HG03159 (cell line): ENCODE measurements around the gene GRM1.
"Not testable (repeated sequence)": the region's sequence is repeated elsewhere in the genome, so short reads cannot be mapped to it uniquely, and the experiment has no call there.

Experiments
- ATAC-seq: cut with Tn5 transposase; IDR thresholded peaks from one replicate; pipeline ENCODE4 v1.9.1; 2021; ENCODE audit warnings: mild to moderate bottlenecking, moderate library complexity; ENCODE audit not compliant: unreplicated experiment

Gene GRM1

GRCh38 chr6:146189131-146189530 lies 160.3 kb downstream of the GRM1 start:
- ATAC-seq: no peak

DNA sequence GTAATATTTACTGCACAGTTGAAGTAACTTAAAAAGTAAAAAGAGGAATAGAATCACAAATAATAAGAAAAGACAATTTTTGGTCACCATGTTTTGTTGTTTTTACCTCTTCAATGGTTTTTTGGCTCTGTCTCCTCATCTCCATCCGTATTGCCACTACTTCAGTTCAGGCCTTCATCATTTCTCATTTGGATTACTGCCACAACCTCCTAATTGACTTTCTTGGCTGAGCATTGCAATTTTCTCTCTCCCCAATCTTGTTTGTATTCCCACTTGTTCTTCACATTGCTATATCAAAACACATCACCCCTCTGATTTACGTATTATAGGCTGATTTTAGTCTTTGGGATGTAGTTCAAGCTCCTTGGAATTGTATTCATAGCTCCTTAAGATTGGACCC lies 161.7 kb downstream of the GRM1 start:
- no peak for ATAC-seq

DNA sequence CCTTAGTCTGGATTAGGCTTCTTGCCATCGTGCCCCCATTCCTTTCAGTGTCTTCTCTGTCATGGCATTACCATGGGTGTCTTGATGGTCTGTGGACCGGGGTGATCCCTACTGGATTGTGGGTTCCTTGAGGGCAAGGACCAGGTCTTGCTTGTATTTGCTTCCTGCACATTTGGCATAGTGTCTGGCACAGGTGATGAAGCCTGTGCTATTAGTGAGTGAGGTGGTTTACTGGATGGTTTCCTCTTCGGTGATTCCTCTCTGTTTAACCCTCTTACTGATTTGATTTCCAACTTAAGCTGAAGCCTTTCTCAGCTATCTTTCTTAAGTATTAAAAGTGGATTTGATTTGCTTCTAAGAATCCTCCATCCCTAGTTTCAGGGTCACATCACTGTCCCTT lies 162.3 kb downstream of the GRM1 start:
- ATAC-seq: no peak

DNA sequence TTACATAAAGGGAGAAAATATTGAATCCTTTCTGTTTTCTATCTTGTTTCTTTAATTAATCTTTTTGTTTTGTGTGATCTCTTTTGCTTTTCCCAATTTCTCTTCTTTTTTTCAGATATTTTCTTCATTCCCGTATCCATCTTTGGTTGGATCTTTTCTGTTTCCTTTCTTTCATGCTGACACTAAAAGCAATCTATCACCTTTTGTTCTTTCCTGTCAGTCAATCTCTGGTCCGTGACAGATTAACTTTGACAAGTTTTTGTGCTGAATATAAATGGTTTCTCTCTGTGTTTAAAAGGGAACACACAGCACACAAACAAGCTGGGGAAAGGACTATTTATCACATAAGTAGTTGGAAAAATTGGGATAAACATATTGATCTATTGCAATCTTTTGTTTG lies 162.8 kb downstream of the GRM1 start:
- no peak for ATAC-seq

- no peak for ATAC-seq
Observed at GRCh38 chr6:146194434-146194833, 165.6 kb downstream of the GRM1 start.

DNA sequence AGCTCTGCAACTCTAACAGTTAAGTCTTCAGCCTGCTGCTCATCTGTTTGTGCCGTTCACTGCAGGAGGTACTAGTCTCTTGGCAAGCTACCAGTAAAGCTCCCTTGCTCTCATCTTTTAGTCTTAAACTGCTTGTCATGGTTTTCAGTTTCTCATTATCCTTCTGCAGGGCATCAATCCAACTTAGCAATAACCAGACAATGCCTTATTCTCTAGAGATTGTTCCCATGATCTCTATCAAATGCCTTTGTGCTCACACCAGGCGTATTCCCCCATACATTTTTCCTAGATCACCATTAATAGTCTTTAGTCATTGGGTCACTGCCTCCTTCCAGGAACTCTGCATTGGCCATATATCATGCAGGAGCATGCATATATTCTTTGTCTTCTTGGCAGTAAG lies 171.3 kb downstream of the GRM1 start:
- ATAC-seq: no peak

DNA sequence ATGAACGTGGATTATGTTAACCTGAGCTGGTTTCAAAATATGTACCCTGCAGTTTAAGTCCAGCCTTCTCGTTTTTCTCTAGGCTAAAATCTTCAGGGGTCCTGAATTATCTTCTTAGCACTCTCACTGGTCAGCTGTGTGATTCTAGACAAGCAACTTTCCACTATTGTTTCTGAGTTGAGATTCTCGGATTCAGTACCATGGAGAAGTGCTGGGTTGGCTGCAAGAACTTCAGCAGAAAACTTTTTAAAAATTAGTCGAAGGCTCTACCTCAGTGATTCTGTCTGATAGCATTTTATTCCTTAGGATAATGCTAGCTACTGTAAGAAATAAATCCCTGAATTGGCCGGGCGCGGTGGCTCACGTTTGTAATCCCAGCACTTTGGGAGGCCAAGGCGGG lies 173.7 kb downstream of the GRM1 start:
- ATAC-seq: no peak

- ATAC-seq: no peak
Observed at GRCh38 chr6:146209942-146210341, 181.1 kb downstream of the GRM1 start.

DNA sequence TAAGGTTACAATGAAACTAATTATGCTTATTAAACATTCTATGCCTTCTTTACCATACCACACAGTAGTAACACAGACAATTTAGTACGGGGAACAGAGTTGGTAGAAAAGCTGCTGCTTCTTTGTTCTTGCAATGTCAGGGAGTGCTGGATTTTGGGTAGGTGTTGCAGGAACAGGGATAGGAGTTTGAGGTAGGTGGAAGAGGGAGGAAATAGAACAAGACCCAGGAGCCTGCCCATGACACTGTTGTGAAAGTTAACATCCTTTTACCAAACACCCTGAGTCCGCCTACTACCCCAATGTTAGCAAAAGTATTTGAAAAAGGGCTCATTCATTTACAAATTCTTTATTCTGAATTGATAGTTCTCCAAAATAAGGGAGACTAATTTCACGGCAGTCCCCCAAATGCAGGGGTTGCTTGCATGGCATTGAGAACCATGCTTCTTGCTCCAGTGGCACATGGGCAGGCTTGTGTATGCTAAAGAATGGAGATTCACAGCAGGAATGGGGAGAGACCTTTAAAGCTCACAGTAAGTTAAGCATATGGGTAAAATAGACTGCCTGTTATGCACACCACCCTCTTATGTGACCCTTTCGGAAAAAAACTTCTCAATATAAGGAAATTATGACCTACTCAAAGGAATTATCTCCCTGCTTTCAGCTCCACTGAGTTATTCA lies 181.7 kb downstream of the GRM1 start:
- no peak for ATAC-seq

GRCh38 chr6:146211646-146212045 lies 182.8 kb downstream of the GRM1 start:
- no peak for ATAC-seq

GRCh38 chr6:146212781-146213180 lies 183.9 kb downstream of the GRM1 start:
- ATAC-seq: no peak

GRCh38 chr6:146219101-146219500 lies 190.2 kb downstream of the GRM1 start:
- no peak for ATAC-seq

- no peak for ATAC-seq
Observed at GRCh38 chr6:146224449-146224848, 195.6 kb downstream of the GRM1 start.

DNA sequence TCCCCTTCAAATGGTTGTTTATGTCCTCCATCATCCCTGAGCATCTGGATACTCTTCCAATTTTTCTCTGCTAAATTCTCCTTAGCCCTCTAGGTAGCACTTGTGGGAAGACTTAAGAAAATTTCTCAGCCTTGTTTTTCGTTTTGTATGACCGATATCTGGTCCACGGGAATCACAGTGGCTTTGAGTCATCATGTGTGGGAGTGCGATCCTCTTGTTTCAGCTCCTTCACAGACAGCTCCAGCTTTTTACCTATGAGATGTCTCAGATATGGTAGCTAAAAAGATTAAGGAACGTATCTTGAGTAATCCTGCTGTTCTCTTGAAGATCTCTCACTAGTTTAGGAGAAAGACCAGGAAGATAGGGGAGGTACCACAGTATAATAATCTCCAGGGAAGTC lies 196.1 kb downstream of the GRM1 start:
- ATAC-seq: no peak

DNA sequence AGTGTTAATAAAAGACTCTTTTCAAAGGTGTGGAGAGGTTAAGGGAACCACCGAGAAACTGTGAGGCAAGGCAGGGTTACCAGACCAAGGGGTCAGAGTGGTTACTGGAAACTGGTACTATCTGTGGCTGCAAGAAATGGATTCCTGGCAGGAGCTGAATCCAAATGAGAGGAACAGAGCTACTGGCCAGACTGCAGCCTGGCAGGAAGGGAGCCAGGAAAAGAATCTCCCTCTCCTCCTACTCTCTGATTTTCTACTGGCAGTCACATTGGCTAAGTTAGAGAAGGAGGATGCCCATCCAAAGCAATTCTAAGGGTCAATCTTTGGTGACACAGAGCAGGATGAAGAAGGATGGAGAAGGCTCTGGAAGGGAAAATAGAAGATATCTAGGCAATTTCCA lies 211.5 kb downstream of the GRM1 start:
- ATAC-seq: no peak

- no peak for ATAC-seq
Observed at GRCh38 chr6:146240807-146241206, 211.9 kb downstream of the GRM1 start.

GRCh38 chr6:146243646-146244045 lies 214.8 kb downstream of the GRM1 start:
- not testable (repeated sequence) for ATAC-seq

- ATAC-seq: no peak
Observed at GRCh38 chr6:146244630-146245143, 215.8 kb downstream of the GRM1 start.

- ATAC-seq: no peak
Observed at GRCh38 chr6:146246028-146246427, 217.2 kb downstream of the GRM1 start.

GRCh38 chr6:146253691-146254090 lies 224.8 kb downstream of the GRM1 start:
- no peak for ATAC-seq

DNA sequence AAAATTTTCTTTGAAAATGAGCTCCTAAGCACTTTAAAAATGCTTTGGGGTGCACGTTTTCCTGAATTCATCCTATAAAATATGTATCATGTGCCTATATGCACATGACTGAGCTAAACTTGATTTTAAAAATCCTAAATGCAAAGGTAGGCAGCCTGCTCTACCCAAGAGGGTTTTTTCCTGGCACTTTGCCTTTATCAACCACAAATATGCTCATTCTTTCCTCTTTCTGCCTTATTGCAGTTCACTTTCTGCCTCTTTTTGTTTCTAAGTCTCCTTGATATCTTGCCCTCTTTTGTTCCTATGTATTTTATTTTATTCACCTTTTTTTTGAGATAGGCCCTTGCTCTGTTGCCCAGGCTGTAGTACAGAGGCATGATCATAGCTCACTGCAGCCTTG lies 229.3 kb downstream of the GRM1 start:
- no peak for ATAC-seq

- no peak for ATAC-seq
Observed at GRCh38 chr6:146260886-146261285, 232.0 kb downstream of the GRM1 start.

- no peak for ATAC-seq
Observed at GRCh38 chr6:146265056-146265455, 236.2 kb downstream of the GRM1 start.
